HG03469 (cell line): ENCODE results near the gene SCAP.
"Not testable (repeated sequence)": the region's sequence is repeated elsewhere in the genome, so short reads cannot be mapped to it uniquely, and the experiment has no call there.

ENCODE experiments used
- ATAC-seq: cut with Tn5 transposase; IDR thresholded peaks from one replicate; pipeline ENCODE4 v1.9.1; 2021; ENCODE audit warnings: mild to moderate bottlenecking, moderate library complexity, moderate number of reproducible peaks; ENCODE audit not compliant: unreplicated experiment

The SCAP gene

GRCh38 chr3:47482366-47482765 lies 6.6 kb upstream of the SCAP start:
- ATAC-seq: no peak

GRCh38 chr3:47481763-47482162 lies 6.0 kb upstream of the SCAP start:
- ATAC-seq: not testable (repeated sequence)

GRCh38 chr3:47480267-47480666 lies 4.5 kb upstream of the SCAP start:
- not testable (repeated sequence) for ATAC-seq

- ATAC-seq: no peak
These were observed 4.1 kb upstream of the SCAP start for GRCh38 chr3:47479826-47480160.

DNA sequence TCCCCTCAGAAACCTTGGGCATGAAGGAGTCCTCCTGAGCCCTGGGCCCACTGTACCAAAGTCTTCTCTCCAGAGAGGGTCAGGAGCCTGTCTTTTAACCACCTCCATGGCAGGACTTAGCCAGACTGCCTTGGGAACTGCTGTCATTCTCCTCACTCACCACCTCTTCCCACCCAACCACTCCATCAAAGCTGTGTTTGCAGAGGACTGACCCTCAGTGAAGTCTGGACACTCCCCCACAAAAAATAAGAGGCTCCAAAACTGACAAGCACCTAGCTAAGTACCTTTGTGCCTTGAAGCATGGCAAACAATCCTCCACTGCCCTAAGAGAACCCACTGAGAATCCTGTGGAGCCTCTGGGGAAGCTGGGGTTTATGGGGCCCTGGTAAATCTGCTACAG lies 2.3 kb upstream of the SCAP start:
- no peak for ATAC-seq

- no peak for ATAC-seq
These were observed 981 bp upstream of the SCAP start for GRCh38 chr3:47476644-47477199.

- no peak for ATAC-seq
These were observed 537 bp upstream of the SCAP start for GRCh38 chr3:47476330-47476626.

- ATAC-seq: peak; percentile 21
These were observed 642 bp downstream of the SCAP start for GRCh38 chr3:47475029-47475569.

DNA sequence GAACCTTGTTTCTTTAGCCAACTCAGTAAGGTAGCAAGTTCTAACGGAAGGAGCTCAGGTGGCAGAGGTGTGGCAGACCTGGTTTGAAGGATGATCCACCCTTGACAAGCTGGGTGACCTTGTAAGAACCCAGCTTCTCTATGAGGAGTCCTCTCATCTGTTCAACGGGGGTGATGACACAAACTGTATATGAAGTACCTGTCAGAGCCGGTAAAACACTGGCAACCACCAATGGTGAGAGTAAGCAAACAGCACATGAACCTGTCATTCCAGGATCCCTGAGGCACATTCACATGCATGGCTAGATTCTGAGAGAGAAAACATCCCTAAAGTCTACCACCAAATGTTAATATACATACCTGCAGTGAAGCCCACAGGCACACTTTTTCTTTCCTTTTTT lies 2.4 kb downstream of the SCAP start:
- ATAC-seq: no peak

DNA sequence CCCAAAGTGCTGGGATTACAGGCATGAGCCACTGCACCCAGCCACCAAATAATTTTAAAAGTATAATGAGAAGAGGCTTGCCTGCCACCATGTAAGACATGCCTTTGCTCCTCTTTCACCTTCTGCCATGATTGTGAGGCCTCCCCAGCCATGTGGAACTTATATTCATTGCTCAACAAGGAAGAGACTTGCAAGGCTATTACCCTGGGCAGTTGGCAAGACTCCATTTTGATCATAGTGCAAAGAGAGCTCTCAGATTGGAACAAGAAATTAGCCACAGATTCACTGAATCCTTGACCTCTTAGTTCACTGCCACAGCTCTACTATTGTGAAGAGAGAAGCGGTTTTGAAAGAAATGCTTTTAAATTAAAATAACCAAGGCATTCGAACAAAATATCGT lies 6.1 kb downstream of the SCAP start:
- no peak for ATAC-seq

DNA sequence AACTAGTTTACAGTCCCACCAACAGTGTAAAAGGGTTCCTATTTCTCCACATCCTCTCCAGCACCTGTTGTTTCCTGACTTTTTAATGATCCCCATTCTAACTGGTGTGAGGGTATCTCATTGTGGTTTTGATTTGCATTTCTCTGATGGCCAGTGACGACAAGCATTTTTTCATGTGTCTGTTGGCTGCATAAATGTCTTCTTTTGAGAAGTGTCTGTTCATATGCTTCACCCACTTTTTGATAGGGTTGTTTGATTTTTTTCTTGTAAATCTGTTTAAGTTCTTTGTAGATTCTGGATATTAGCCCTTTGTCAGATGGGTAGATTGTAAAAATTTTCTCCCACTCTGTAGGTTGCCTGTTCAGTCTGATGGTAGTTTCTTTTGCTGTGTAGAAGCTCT lies 7.4 kb downstream of the SCAP start:
- ATAC-seq: not testable (repeated sequence)

GRCh38 chr3:47464588-47464987 lies 11.2 kb downstream of the SCAP start:
- no peak for ATAC-seq

- ATAC-seq: not testable (repeated sequence)
These were observed 16.1 kb downstream of the SCAP start for GRCh38 chr3:47459534-47460085.

GRCh38 chr3:47456984-47457383 lies 18.8 kb downstream of the SCAP start:
- no peak for ATAC-seq

DNA sequence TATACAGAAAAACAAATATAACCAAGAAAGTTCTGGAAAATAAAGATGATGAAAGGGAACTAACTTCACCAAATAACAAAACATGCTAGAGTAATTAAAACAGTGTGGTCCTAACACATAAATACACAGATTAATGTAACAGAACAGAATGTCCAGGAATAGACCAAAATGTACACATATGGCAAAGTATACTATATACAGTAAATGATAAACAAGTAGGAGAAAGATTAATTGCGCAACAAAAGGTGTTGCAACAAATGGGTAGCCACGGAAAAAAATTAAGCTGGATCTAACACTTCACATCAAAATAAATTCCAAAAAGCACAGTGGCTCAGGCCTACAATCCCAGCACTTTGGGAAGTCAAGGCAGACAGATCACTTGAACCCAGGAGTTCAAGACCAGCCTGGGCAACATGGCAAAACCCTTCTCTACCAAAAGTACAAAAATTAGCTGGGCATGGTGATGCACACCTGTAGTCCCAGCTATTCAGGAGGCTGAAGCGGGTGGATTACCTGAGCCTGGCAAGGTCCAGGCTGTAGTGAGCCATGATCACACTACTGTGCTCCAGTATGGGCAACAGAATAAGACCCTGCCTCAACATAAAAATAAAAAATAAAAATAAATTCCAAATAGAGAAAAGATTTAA lies 19.8 kb downstream of the SCAP start:
- ATAC-seq: no peak

GRCh38 chr3:47452453-47453215 lies 23.1 kb downstream of the SCAP start:
- no peak for ATAC-seq

GRCh38 chr3:47444103-47444502 lies 31.6 kb downstream of the SCAP start:
- ATAC-seq: no peak

DNA sequence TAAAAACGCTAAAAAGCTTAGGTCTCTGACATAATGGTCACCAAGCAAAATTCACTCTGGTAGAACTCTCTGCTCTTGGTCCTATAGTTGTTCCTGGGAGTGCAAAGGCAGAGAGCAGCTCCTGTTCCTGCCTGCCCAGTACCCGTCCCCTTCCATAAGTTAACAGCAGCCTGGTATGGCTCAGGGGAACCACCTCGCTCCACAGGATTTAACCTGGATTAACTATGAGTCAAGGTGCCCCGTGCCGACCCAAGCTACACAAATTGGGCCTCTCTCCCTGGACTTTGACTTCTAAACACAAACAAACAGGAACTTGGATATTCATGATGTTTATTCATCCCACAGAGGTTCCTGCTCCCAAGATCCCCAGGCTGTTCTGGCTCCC lies 32.1 kb downstream of the SCAP start:
- no peak for ATAC-seq

DNA sequence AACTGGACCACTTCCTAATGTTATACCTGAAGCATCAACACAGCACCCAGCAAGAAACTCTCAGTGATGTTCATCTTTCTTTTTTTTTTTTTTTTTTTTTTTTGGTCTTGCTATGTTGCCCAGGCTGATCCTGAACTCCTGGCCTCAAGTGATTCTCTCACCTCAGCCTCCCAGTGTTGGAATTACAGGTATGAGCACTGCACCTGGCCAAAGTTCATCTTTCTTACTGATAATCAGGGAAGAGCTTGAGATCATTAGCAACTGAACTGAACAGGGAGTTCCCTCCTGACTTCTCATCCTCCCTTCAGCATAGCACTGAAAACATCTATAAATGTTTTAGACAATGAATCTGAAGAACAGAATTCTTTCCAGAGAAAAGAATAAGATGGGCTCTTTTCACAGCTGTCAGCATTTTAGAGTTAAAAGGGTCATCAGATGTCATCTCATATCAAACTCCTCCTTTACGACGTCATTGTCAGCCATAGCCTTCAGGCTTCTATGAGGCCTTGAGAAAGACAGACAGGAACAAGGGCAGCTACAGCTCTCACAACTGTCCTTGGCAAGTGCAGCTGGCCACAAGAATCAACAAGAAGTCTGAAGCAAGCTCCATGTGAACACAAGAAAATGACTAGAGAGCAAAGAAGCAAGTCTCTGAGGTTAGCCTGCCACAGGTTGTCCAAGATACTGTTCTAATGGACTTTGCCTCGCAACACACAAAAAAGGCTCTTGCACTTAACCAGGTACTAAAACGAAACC lies 33.8 kb downstream of the SCAP start:
- ATAC-seq: no peak

DNA sequence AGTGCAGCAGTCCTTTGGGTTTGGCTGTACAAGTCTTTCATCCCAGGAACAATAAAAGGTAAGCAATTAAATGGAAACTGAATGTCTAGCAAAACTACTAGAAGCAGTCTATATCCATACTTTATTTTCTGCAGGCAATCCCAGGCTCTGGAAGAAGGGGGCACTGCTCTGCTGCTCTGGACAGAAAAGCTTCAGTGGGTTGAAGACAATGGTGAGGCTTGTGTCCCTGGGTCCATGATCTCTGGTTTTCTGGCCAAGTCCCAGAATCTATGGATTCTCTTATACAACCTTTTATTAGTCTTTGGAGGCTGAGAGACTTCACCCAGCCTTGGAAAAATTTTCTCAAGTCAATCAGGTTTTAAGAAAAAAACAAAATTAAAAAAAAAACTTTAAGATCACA lies 35.6 kb downstream of the SCAP start:
- ATAC-seq: no peak

- no peak for ATAC-seq
These were observed 39.6 kb downstream of the SCAP start for GRCh38 chr3:47436180-47436579.
